Breast epithelium (tissue), 4 donors: ENCODE measurements around the gene EFCAB5. TPM values are rescaled to one million over a fixed set of nuclear protein-coding genes. Genes with fewer than 3 reads are reported as not detected.

Source experiments
- DNase-seq, 2 donors: peaks; one replicate each; pipeline ENCODE4 v3.0.0-alpha.2; 2019; ENCODE audit warnings: low spot score in 2 of 2
- H3K27ac ChIP-seq, 2 donors: fragments of 200-600 bp; sonication (generic) in 1 of 2; one replicate each; pipeline ENCODE4 v1.5.1; 2016 to 2019; ENCODE audit warnings: mild to moderate bottlenecking in 1 of 2
- H3K27me3 ChIP-seq, 2 donors: fragments of 200-600 bp; sonication (generic) in 1 of 2; one replicate each; pipeline versions ENCODE4 v1.5.1 to v1.6.0; 2017 to 2019; ENCODE audit warnings: control low read depth in 1 of 2, mild to moderate bottlenecking in 1 of 2
- H3K36me3 ChIP-seq: fragments of 200-600 bp; one replicate; pipeline ENCODE4 v1.5.1; 2019
- H3K4me1 ChIP-seq, 2 donors: fragments of 200-600 bp; sonication (generic); one replicate each; pipeline ENCODE4 v1.5.1; 2016 to 2019; ENCODE audit warnings: control low read depth in 1 of 2
- H3K4me3 ChIP-seq, 3 donors: fragments of 200-600 bp; sonication (generic); 1 replicate in 2 of 3; 2 replicates in 1 of 3; pipeline ENCODE4 v1.5.1; 2016 to 2019; ENCODE audit warnings: mild to moderate bottlenecking in 3 of 3, moderate library complexity in 2 of 3
- H3K9me3 ChIP-seq, 2 donors: fragments of 200-600 bp; sonication (generic) in 1 of 2; one replicate each; pipeline ENCODE4 v1.5.1; 2016 to 2019; ENCODE audit warnings: control low read depth in 1 of 2
- POLR2A ChIP-seq: fragments of 450-650 bp; IDR thresholded peaks from one replicate; pipeline ENCODE4 v1.6.1; 2016; ENCODE audit warnings: antibody characterized with exemption, mild to moderate bottlenecking, moderate library complexity
- POLR2AphosphoS5 ChIP-seq, 3 donors: sonication (generic); formaldehyde crosslinking; IDR thresholded peaks; one replicate each; pipeline ENCODE4 v1.6.1; 2017; ENCODE audit warnings: antibody characterized with exemption in 3 of 3
- intact Hi-C: fragments of 100-400 bp; cut with DNase I; formaldehyde crosslinking; loops from one replicate; pipeline ENCODE4 v1.15.1; 2023; ENCODE audit warnings: low total_unique reads
- total RNA-seq, 3 donors: library from RNA; depleted of rRNA; stranded (reverse); fragments of >200 nt; gene quantifications; one replicate each; pipeline ENCODE4 v1.1.0, GENCODE V29; 2016
- TF ChIP-seq, protein P1 (sequence below), 3 donors: fragments of 450-650 bp; IDR thresholded peaks; one replicate each; pipeline ENCODE4 v1.5.1; 2016 to 2017; ENCODE audit warnings: antibody characterized with exemption in 3 of 3, mild to moderate bottlenecking in 3 of 3, moderate library complexity in 3 of 3

Gene EFCAB5
- total RNA-seq, 3 donors from 2014 or later, result 0.29 to 0.80 TPM; not detected in 1

DNA sequence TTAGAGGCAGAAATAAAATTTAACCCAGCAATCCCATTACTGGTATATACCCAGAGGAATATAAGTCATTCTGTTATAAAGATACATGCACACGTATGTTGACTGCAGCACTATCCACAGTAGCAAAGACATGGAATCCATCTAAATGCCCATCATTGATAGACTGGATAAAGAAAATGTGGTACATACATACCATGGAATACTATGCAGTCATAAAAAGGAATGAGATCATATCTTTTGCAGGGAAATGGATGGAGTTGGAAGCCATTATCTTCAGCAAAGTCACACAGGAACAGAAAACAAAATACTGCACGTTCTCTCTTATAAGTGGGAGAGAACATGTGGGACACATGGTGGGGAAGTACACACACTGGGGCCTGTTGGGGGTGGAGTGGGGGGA lies 34.5 kb upstream of the EFCAB5 start:
- DNase-seq, result no peak
- no peak for TF ChIP-seq POLR2A
- TF ChIP-seq, protein P1, sequence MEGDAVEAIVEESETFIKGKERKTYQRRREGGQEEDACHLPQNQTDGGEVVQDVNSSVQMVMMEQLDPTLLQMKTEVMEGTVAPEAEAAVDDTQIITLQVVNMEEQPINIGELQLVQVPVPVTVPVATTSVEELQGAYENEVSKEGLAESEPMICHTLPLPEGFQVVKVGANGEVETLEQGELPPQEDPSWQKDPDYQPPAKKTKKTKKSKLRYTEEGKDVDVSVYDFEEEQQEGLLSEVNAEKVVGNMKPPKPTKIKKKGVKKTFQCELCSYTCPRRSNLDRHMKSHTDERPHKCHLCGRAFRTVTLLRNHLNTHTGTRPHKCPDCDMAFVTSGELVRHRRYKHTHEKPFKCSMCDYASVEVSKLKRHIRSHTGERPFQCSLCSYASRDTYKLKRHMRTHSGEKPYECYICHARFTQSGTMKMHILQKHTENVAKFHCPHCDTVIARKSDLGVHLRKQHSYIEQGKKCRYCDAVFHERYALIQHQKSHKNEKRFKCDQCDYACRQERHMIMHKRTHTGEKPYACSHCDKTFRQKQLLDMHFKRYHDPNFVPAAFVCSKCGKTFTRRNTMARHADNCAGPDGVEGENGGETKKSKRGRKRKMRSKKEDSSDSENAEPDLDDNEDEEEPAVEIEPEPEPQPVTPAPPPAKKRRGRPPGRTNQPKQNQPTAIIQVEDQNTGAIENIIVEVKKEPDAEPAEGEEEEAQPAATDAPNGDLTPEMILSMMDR (IDR thresholded peaks at IDR 0.05), result no peak
- TF ChIP-seq POLR2AphosphoS5 (IDR thresholded peaks at IDR 0.05), result no peak
- no peaks in the 10 kb centered on the region for H3K4me1 ChIP-seq

DNA sequence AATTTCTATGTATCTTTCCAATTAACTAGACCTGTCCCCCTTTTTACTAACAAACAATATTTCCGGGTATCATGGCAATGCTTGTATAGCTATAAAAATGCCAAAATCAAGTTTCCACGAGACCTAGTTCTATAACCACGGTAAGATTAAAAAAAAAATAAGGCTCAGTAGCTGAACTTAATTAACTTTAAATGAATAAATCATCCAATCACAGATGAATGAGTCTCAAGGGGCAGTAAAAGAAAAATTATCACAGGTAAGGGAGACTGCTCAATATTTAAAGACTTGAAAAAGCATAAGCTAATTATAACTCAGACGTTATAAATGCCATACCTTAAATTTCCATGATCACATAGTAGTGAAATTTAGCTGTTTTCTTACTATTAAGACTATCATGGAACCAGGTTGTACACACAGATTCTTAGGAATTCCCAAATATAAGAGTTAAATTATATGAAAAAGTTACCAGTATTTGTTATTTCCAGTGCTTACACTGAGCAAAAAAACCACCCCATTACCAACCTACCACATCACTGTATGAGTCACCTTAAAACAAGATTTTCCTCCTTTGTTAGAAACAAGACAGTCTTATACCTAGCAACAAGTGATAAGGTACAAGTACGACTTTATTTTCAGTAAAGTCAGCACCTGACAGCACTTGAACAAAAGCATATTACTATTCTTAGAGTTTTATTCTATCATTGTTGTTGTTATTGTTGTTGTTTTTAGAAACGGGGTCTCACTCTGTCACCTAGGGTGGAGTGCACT lies 32.0 kb upstream of the EFCAB5 start:
- intact Hi-C loops, result loop anchor here (5.0 kb wide), 1 partner anchor 113 kb away; no protein-coding TSS in a partner anchor

More for the DNA sequence above, 34.5 kb upstream of the EFCAB5 start:
- H3K9me3 ChIP-seq, result no peaks in the 10 kb centered on the region
- H3K27ac ChIP-seq, result no peak overlapping the region
- no peaks in the 10 kb centered on the region for H3K27me3 ChIP-seq
- intact Hi-C loops, result no loop called here
- H3K4me3 ChIP-seq, result no peak overlapping the region
- no peaks in the 10 kb centered on the region for H3K36me3 ChIP-seq

DNA sequence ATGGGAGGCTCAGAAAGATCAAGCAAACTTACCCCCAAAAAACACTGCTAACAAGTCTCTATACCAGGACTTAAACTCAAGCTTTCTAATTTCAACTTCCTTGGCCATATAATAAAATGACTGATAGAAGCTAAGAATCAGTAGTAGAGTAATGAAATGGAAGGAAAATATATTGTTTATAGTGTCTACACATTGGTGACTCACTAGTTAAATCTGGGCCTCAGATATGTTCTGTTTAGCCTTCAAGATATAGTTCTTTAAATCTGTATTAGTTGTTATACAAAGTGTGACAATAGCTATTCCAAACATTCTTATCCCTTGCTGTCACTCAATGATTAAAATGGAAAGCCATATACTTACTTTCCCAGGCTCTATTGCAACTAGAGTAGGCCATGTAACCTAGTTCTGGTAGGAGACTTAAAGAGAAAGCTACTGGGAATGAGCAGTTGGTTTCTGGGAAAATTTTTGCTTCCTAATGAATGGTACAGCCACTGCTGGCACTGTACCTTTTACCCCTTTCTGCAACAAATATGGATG lies 29.7 kb upstream of the EFCAB5 start:
- Histone ChIP-seq H3K4me1 (no peaks in the 10 kb centered on the region), H3K27ac (no peak overlapping the region), H3K4me3 (no peak overlapping the region), H3K9me3 (no peaks in the 10 kb centered on the region), H3K36me3 (no peaks in the 10 kb centered on the region), H3K27me3 (no peaks in the 10 kb centered on the region)
- intact Hi-C loops, result loop anchor here (5.0 kb wide), 1 partner anchor 111 kb away; no protein-coding TSS in a partner anchor
- TF ChIP-seq, protein P1 (IDR thresholded peaks at IDR 0.05), result no peak
- TF ChIP-seq POLR2AphosphoS5 (IDR thresholded peaks at IDR 0.05), result no peak
- no peak for TF ChIP-seq POLR2A
- DNase-seq, result no peak

More for the DNA sequence above, 32.0 kb upstream of the EFCAB5 start:
- H3K9me3 ChIP-seq, result no peaks in the 10 kb centered on the region
- TF ChIP-seq POLR2AphosphoS5 (IDR thresholded peaks at IDR 0.05) (no peak), POLR2A (no peak)
- TF ChIP-seq, protein P1 (IDR thresholded peaks at IDR 0.05), result no peak
- no peak for DNase-seq
- H3K36me3 ChIP-seq, result no peaks in the 10 kb centered on the region
- H3K4me3 ChIP-seq, result no peak overlapping the region
- no peaks in the 10 kb centered on the region for H3K27me3 ChIP-seq
- H3K27ac ChIP-seq, result no peak overlapping the region
- no peaks in the 10 kb centered on the region for H3K4me1 ChIP-seq

DNA sequence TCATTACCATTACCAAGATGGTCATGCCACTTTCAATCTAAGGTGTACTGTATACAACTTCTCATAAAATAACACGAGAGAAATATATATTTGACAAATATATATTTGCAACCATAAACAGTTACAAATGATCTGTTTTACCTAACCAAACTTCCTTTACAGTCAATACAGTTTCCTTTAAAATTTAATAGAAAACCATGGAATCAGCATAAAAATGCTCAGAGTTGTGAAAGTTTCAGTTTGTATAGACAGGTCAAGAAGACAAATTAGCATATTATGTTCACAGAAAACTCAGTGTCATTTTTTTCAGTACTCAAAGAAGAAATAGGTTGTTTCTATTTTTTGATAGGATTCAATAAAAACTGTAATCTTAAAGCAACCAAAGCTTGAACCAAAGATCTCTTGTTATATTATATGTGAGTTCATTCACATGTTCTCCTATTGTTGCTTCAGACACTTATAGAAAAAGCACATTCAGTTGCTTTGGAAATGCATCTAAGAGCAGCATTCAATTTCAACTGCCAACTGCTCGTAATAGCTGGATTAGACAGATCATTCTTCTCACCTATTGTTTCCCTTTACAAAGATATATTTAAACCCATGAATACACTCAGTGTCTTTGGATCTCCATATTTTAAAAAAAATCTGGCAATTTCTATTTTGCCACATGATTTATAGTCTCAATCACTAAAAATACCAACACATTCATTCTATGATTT lies 26.5 kb upstream of the EFCAB5 start:
- intact Hi-C loops, result loop anchor here (5.0 kb wide), 1 partner anchor 107 kb away; no protein-coding TSS in a partner anchor
- TF ChIP-seq, protein P1 (IDR thresholded peaks at IDR 0.05), result no peak
- TF ChIP-seq POLR2AphosphoS5 (IDR thresholded peaks at IDR 0.05), result no peak
- TF ChIP-seq POLR2A, result no peak

More for the DNA sequence above, 26.5 kb upstream of the EFCAB5 start:
- H3K4me3 ChIP-seq, result no peak overlapping the region
- no peak for DNase-seq
- H3K9me3 ChIP-seq, result no peaks in the 10 kb centered on the region
- no peaks in the 10 kb centered on the region for H3K27me3 ChIP-seq
- no peaks in the 10 kb centered on the region for H3K36me3 ChIP-seq
- no peaks in the 10 kb centered on the region for H3K4me1 ChIP-seq
- H3K27ac ChIP-seq, result no peak overlapping the region
